ENCODE measurements around the gene NRXN2.

DNA sequence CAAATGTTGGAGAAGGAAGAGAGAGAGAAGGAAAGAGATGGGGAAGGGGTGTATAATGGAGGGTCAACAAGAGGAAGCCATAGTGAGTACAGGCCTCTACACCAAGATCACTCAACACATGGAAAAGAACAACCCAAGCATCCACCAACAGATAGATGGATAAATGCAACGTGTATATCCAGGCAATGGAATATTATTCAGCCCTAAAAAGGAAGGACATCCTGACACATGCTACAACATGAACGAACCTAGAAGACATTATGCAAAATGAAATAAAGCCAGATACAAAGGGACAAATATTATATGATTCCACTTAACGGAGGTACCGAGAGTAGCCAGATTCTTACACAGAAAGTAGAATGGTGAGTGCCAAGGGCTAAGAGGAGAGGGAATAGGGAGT lies 59.3 kb downstream of the NRXN2 start:
- no peak for TF ChIP-seq POLR2AphosphoS5 (IDR thresholded peaks at IDR 0.05; ENCODE audit: borderline replicate concordance, low read depth, low read length)
- no peak for TF ChIP-seq EZH2 (IDR thresholded peaks at IDR 0.05)
